ENCODE results near the gene ZNF462.

Gene ZNF462

GRCh38 chr9:106861640-106862109 is 1.3 kb upstream of the ZNF462 start:
- no peak for DNase-seq (ENCODE audit: low read depth, low spot score)

GRCh38 chr9:106862110-106862820 is 701 bp upstream of the ZNF462 start:
- DNase-seq (ENCODE audit: low read depth, low spot score), result no peak

- DNase-seq (ENCODE audit: low read depth, low spot score), result no peak
Measured at GRCh38 chr9:106864373-106865143, 1.6 kb downstream of the ZNF462 start.

GRCh38 chr9:106866243-106866642 is 3.3 kb downstream of the ZNF462 start:
- DNase-seq (ENCODE audit: low read depth, low spot score), result no peak

- no peak for DNase-seq (ENCODE audit: low read depth, low spot score)
Measured at GRCh38 chr9:106867286-106867685, 4.3 kb downstream of the ZNF462 start.

- DNase-seq (ENCODE audit: low read depth, low spot score), result no peak
Measured at GRCh38 chr9:106868087-106868486, 5.1 kb downstream of the ZNF462 start.

- no peak for DNase-seq (ENCODE audit: low read depth, low spot score)
Measured at GRCh38 chr9:106868565-106868964, 5.6 kb downstream of the ZNF462 start.

GRCh38 chr9:106869028-106869427 is 6.1 kb downstream of the ZNF462 start:
- no peak for DNase-seq (ENCODE audit: low read depth, low spot score)

GRCh38 chr9:106869458-106869857 is 6.5 kb downstream of the ZNF462 start:
- DNase-seq (ENCODE audit: low read depth, low spot score), result no peak

- DNase-seq (ENCODE audit: low read depth, low spot score), result no peak
Measured at GRCh38 chr9:106872641-106873040, 9.7 kb downstream of the ZNF462 start.

GRCh38 chr9:106874031-106874430 is 11.1 kb downstream of the ZNF462 start:
- no peak for DNase-seq (ENCODE audit: low read depth, low spot score)

GRCh38 chr9:106874652-106875051 is 11.7 kb downstream of the ZNF462 start:
- no peak for DNase-seq (ENCODE audit: low read depth, low spot score)

GRCh38 chr9:106875529-106875928 is 12.6 kb downstream of the ZNF462 start:
- no peak for DNase-seq (ENCODE audit: low read depth, low spot score)

GRCh38 chr9:106877345-106877744 is 14.4 kb downstream of the ZNF462 start:
- no peak for DNase-seq (ENCODE audit: low read depth, low spot score)

- no peak for DNase-seq (ENCODE audit: low read depth, low spot score)
Measured at GRCh38 chr9:106878081-106878837, 15.3 kb downstream of the ZNF462 start.

- peak; percentile 97 for DNase-seq (ENCODE audit: low read depth, low spot score)
Measured at GRCh38 chr9:106878934-106879333, 16.0 kb downstream of the ZNF462 start.

- no peak for DNase-seq (ENCODE audit: low read depth, low spot score)
Measured at GRCh38 chr9:106879439-106879882, 16.5 kb downstream of the ZNF462 start.

- no peak for DNase-seq (ENCODE audit: low read depth, low spot score)
Measured at GRCh38 chr9:106880081-106880480, 17.1 kb downstream of the ZNF462 start.

GRCh38 chr9:106880863-106881262 is 17.9 kb downstream of the ZNF462 start:
- DNase-seq (ENCODE audit: low read depth, low spot score), result no peak

- no peak for DNase-seq (ENCODE audit: low read depth, low spot score)
Measured at GRCh38 chr9:106883030-106883429, 20.1 kb downstream of the ZNF462 start.

GRCh38 chr9:106883626-106884190 is 20.7 kb downstream of the ZNF462 start:
- DNase-seq (ENCODE audit: low read depth, low spot score), result no peak

- no peak for DNase-seq (ENCODE audit: low read depth, low spot score)
Measured at GRCh38 chr9:106885451-106885850, 22.5 kb downstream of the ZNF462 start.
